Nephron (organoid): ENCODE results near the gene OR2AG2.

Source experiments
- H3K27ac Mint-ChIP-seq, 3 experiments: 2 replicates each; pipeline ENCODE4 v1.8.0; 2020; ENCODE audit warnings: mixed read lengths in 3 of 3, mild to moderate bottlenecking in 2 of 3, moderate library complexity in 1 of 3
- H3K27me3 Mint-ChIP-seq: 2 replicates; pipeline ENCODE4 v1.8.0; 2021; ENCODE audit warnings: low read depth, mild to moderate bottlenecking, moderate library complexity, mixed read lengths
- H3K36me3 Mint-ChIP-seq: 2 replicates; pipeline ENCODE4 v1.8.0; 2020; ENCODE audit warnings: low read depth, mixed read lengths
- H3K4me1 Mint-ChIP-seq: 2 replicates; pipeline ENCODE4 v1.8.0; 2020; ENCODE audit warnings: mixed read lengths
- H3K4me3 Mint-ChIP-seq, 3 experiments: 2 replicates each; pipeline ENCODE4 v1.8.0; 2020; ENCODE audit warnings: mild to moderate bottlenecking in 3 of 3, mixed read lengths in 3 of 3, moderate library complexity in 2 of 3
- H3K9me3 Mint-ChIP-seq: 2 replicates; pipeline ENCODE4 v1.8.0; 2020; ENCODE audit warnings: mixed read lengths
- CTCF ChIP-seq, 3 experiments: fragments of 200-600 bp; sonication (generic); IDR thresholded peaks; one replicate each; pipeline ENCODE4 v1.5.0; 2021; ENCODE audit warnings: antibody characterized with exemption in 3 of 3; ENCODE audit not compliant: unreplicated experiment in 3 of 3

OR2AG2 gene

DNA sequence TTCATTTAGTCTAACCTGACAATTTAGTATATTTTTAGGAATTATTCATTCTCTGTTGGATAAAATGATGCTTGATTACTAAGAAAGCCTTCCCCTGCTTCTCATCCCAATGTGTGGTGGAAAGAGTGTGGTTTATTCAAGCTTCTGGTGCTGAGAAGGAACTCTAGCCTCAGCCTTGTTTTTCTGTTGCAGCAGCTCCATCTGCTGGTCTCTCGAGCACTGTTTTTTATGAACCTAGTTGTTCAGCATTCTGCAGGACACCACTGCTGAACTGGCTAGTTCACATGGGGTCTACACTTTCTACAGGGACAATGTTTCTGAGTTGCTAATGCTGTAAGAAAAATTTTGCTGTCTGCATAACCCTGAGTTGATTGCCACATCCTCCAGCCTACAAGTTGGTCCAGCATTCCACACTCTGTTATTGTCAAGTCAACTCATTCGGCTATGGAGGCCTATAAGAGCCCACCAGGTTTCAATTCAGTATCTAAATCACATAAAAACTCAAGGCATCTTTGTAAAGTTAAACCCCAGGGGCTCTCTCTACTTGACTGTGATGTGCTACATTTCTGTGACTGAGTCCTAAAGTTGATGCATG lies 14.3 kb downstream of the OR2AG2 start:
- Mint-ChIP-seq H3K4me1 (no peaks in the 10 kb centered on the region), H3K27ac (no peak overlapping the region), H3K9me3 (no peaks in the 10 kb centered on the region), H3K36me3 (no peaks in the 10 kb centered on the region), H3K27me3 (no peaks in the 10 kb centered on the region), H3K4me3 (no peak overlapping the region)
- peak; percentile 58 to 68 (median 62) for TF ChIP-seq CTCF (IDR thresholded peaks at IDR 0.05; ENCODE audit: unreplicated experiment in 3 of 3)

DNA sequence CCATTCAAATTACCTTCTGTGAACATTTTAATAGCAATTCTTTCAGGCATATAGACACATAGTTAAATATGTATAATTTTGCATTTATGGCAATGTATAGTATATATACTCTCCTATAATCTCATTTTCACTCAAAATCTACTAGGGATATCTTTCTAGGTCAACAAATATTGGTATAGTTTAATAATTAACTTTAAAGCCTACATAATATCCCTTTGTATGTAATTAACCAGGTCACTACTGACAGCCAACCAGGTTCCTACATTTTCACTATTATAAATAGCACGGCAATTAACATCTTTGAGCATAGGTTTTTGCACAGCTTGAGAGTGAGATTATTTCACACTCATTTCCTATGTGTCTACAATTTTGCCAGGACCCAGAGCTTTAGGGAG lies 15.8 kb downstream of the OR2AG2 start:
- Mint-ChIP-seq H3K4me3 (no peak overlapping the region), H3K4me1 (no peaks in the 10 kb centered on the region), H3K27me3 (no peaks in the 10 kb centered on the region), H3K9me3 (no peaks in the 10 kb centered on the region), H3K27ac (no peak overlapping the region), H3K36me3 (no peaks in the 10 kb centered on the region)
- TF ChIP-seq CTCF (IDR thresholded peaks at IDR 0.05; ENCODE audit: unreplicated experiment in 3 of 3) = no peak

GRCh38 chr11:6755303-6755952 lies 16.3 kb downstream of the OR2AG2 start:
- peak; percentile 74 to 90 (median 84) for TF ChIP-seq CTCF (IDR thresholded peaks at IDR 0.05; ENCODE audit: unreplicated experiment in 3 of 3)
- H3K27ac Mint-ChIP-seq = no peak overlapping the region
- H3K4me3 Mint-ChIP-seq = no peak overlapping the region
- H3K36me3 Mint-ChIP-seq = no peaks in the 10 kb centered on the region
- H3K9me3 Mint-ChIP-seq = no peaks in the 10 kb centered on the region
- H3K27me3 Mint-ChIP-seq = no peaks in the 10 kb centered on the region
- no peaks in the 10 kb centered on the region for H3K4me1 Mint-ChIP-seq

DNA sequence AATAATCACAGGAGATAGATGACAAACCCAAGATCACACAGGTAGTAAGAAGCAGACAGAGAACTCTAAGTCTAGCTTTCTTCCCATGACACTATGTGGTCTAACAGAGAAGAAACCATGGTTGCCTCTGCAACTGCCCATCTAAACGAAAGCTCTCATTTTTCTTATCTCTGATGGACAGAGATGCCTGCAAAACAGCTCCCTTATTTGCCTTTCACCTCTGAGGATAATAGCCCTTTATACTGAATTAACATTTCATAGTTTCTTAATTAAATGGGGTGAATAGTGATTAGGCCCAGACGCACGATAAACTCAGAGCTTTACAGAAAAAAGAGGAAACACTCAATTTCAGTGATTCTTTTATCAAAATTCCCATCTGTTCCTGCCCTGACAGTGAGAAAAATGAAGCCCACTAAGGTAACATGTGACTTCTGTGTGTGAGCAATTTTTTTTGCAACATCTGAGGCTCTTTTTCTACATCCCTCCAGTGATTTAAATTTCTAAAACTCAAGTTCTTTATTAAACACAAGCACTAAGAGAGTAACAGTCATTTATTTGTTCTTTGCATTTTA lies 24.6 kb downstream of the OR2AG2 start:
- no peaks in the 10 kb centered on the region for H3K4me1 Mint-ChIP-seq
- no peaks in the 10 kb centered on the region for H3K9me3 Mint-ChIP-seq
- no peak for TF ChIP-seq CTCF (IDR thresholded peaks at IDR 0.05; ENCODE audit: unreplicated experiment in 3 of 3)
- H3K27ac Mint-ChIP-seq = no peak overlapping the region
- H3K36me3 Mint-ChIP-seq = no peaks in the 10 kb centered on the region
- no peak overlapping the region for H3K4me3 Mint-ChIP-seq
- no peaks in the 10 kb centered on the region for H3K27me3 Mint-ChIP-seq

GRCh38 chr11:6746626-6747025 lies 25.1 kb downstream of the OR2AG2 start:
- H3K36me3 Mint-ChIP-seq = no peaks in the 10 kb centered on the region
- no peaks in the 10 kb centered on the region for H3K9me3 Mint-ChIP-seq
- no peaks in the 10 kb centered on the region for H3K4me1 Mint-ChIP-seq
- no peak overlapping the region for H3K27ac Mint-ChIP-seq
- no peak for TF ChIP-seq CTCF (IDR thresholded peaks at IDR 0.05; ENCODE audit: unreplicated experiment in 3 of 3)
- no peak overlapping the region for H3K4me3 Mint-ChIP-seq
- no peaks in the 10 kb centered on the region for H3K27me3 Mint-ChIP-seq
